GM21576 (cell line): ENCODE data around the gene SASS6.
A peak's percentile ranks its signal among the peaks of the same experiment; 100 is the strongest.

Experiments
- ATAC-seq: cut with Tn5 transposase; IDR thresholded peaks from one replicate; pipeline ENCODE4 v1.9.1; 2021; ENCODE audit warnings: mild to moderate bottlenecking, moderate library complexity; ENCODE audit not compliant: unreplicated experiment

The SASS6 gene

GRCh38 chr1:100115524-100115923 is 17.2 kb downstream of the SASS6 start:
- no peak for ATAC-seq

GRCh38 chr1:100109554-100110066 is 23.1 kb downstream of the SASS6 start:
- no peak for ATAC-seq

- no peak for ATAC-seq
These were observed 25.0 kb downstream of the SASS6 start for GRCh38 chr1:100107696-100108095.

GRCh38 chr1:100101564-100101963 is 31.2 kb downstream of the SASS6 start:
- no peak for ATAC-seq

- ATAC-seq, result no peak
These were observed 32.5 kb downstream of the SASS6 start for GRCh38 chr1:100100202-100100601.

GRCh38 chr1:100090471-100090870 is 42.3 kb downstream of the SASS6 start:
- ATAC-seq, result no peak

- ATAC-seq, result no peak
These were observed 43.6 kb downstream of the SASS6 start for GRCh38 chr1:100089082-100089481.

GRCh38 chr1:100087396-100087795 is 45.3 kb downstream of the SASS6 start:
- ATAC-seq, result no peak

GRCh38 chr1:100080331-100080730 is 52.4 kb downstream of the SASS6 start:
- ATAC-seq, result no peak

GRCh38 chr1:100077531-100077930 is 55.2 kb downstream of the SASS6 start:
- ATAC-seq, result peak; percentile 58

- ATAC-seq, result peak; percentile 57
These were observed 56.0 kb downstream of the SASS6 start for GRCh38 chr1:100076744-100077143.

GRCh38 chr1:100076319-100076718 is 56.4 kb downstream of the SASS6 start:
- no peak for ATAC-seq

- ATAC-seq, result peak; percentile 58
These were observed 57.0 kb downstream of the SASS6 start for GRCh38 chr1:100075773-100076172.

- ATAC-seq, result no peak
These were observed 57.9 kb downstream of the SASS6 start for GRCh38 chr1:100074604-100075395.

GRCh38 chr1:100073531-100073930 is 59.2 kb downstream of the SASS6 start:
- ATAC-seq, result no peak

GRCh38 chr1:100070201-100070939 is 62.4 kb downstream of the SASS6 start:
- ATAC-seq, result no peak

- ATAC-seq, result no peak
These were observed 66.8 kb downstream of the SASS6 start for GRCh38 chr1:100065969-100066227.

- no peak for ATAC-seq
These were observed 67.4 kb downstream of the SASS6 start for GRCh38 chr1:100065183-100065968.

GRCh38 chr1:100061681-100062080 is 71.0 kb downstream of the SASS6 start:
- no peak for ATAC-seq

GRCh38 chr1:100053727-100054126 is 79.0 kb downstream of the SASS6 start:
- ATAC-seq, result no peak

GRCh38 chr1:100053119-100053518 is 79.6 kb downstream of the SASS6 start:
- ATAC-seq, result no peak

GRCh38 chr1:100051893-100052292 is 80.8 kb downstream of the SASS6 start:
- no peak for ATAC-seq
